Bronchial epithelial cell (primary cell): ENCODE data around the gene NMNAT2. TPM values are rescaled to one million over a fixed set of nuclear protein-coding genes. Genes with fewer than 3 reads are reported as not detected.

ENCODE experiments used
- DNase-seq: peaks from one replicate; pipeline ENCODE4 v3.0.0-alpha.2; 2010; ENCODE audit warnings: low read depth
- FAIRE-seq: peaks from 2 replicates; lab custom pipeline; 2011; peaks lifted over from hg19 to GRCh38; lab: Jason Lieb, UNC
- H3K27me3 ChIP-seq: 2 replicates; pipeline ENCODE4 v1.5.1; 2011; ENCODE audit warnings: low read length; ENCODE audit not compliant: control insufficient read depth, insufficient read depth
- H3K36me3 ChIP-seq: 2 replicates; pipeline ENCODE4 v1.5.1; 2011; ENCODE audit warnings: low read length; ENCODE audit not compliant: control insufficient read depth, insufficient read depth
- H3K4me3 ChIP-seq: 2 replicates; pipeline ENCODE4 v1.5.1; 2011; ENCODE audit warnings: mild to moderate bottlenecking, low read depth, low read length, control low read depth
- CTCF ChIP-seq: IDR thresholded peaks from 2 replicates; pipeline ENCODE4 v1.5.1; 2011; ENCODE audit warnings: mild to moderate bottlenecking, moderate library complexity, low read length, control low read depth, inconsistent platforms; ENCODE audit not compliant: insufficient read depth, severe bottlenecking
- total RNA-seq: library from RNA; depleted of rRNA; stranded (reverse); fragments of >200 nt; gene quantifications from 2 replicates; pipeline ENCODE4 v1.2.1, GENCODE V29; 2014

NMNAT2 gene
- total RNA-seq, 1 donor from 2014 or later = 0.26 TPM

- TF ChIP-seq CTCF = no peak
- Histone ChIP-seq H3K27me3 (peaks cover 2% of the 10 kb centered on the region), H3K36me3 (no peaks in the 10 kb centered on the region), H3K4me3 (no peak overlapping the region)
- FAIRE-seq (no peak), DNase-seq (no peak)
These were observed 63.0 kb downstream of the NMNAT2 start for GRCh38 chr1:183355181-183355580.

GRCh38 chr1:183353597-183353996 lies 64.6 kb downstream of the NMNAT2 start:
- FAIRE-seq = no peak

DNA sequence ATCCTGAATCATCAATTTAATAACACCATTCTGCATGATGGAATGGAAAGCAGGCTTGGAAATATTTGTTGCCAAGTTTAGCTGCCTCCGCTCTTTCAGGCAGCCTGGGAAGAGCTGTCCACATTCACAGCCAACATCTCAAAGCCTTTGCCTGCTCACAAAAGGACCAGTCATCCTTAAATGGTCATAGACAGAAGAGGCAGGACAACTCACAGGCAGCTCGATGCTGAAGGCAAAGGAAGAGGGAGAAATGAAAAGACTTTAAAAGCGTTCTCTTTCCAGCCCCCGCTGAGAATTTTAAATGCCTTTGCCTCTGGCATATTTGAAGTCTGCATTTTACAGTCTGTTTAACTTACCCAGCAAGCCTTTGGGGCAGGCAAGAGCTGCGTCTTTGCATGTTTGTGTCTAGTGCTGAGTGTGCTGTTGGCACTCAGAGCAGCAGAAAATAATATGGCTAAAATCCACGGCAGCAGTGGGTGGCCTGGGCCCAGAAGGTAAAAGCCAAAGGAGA lies 68.9 kb downstream of the NMNAT2 start:
- TF ChIP-seq CTCF = no peak
- H3K36me3 ChIP-seq = no peaks in the 10 kb centered on the region
- FAIRE-seq (no peak), DNase-seq (no peak)
- H3K4me3 ChIP-seq = no peak overlapping the region
- peaks cover 5% of the 10 kb centered on the region for H3K27me3 ChIP-seq

More at GRCh38 chr1:183353597-183353996, 64.6 kb downstream of the NMNAT2 start:
- DNase-seq = no peak
- no peak for TF ChIP-seq CTCF
- Histone ChIP-seq H3K27me3 (peaks cover 2% of the 10 kb centered on the region), H3K4me3 (no peak overlapping the region), H3K36me3 (no peaks in the 10 kb centered on the region)

DNA sequence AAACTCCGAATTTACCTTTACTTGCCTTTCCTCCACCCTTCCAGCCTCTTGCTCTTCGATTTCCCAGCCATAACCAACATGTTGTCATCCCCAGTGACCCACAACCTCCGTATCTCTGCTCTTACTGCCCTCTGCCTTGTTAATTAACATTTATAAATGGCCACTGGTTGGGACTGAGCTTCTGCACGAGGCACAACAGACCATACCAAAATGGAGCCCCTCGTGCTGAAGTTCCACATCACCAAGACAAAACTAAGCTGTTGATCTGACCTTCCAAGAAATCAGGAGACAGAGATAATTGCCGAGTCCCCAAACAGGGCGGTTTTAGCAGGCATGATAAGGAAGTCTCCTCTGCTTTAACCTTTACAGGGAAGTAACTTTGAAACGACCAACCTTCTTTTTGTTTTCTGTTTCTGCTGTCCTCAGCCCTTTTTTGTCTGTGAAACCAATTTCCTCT lies 71.9 kb downstream of the NMNAT2 start:
- H3K4me3 ChIP-seq = no peak overlapping the region
- peaks cover 5% of the 10 kb centered on the region for H3K27me3 ChIP-seq
- FAIRE-seq (no peak), DNase-seq (no peak)
- TF ChIP-seq CTCF = no peak
- no peaks in the 10 kb centered on the region for H3K36me3 ChIP-seq

GRCh38 chr1:183339556-183340167 lies 78.5 kb downstream of the NMNAT2 start:
- Histone ChIP-seq H3K4me3 (no peak overlapping the region), H3K27me3 (no peaks in the 10 kb centered on the region), H3K36me3 (no peaks in the 10 kb centered on the region)
- no peak for TF ChIP-seq CTCF
- FAIRE-seq (no peak), DNase-seq (no peak)
